WERI-Rb-1 (cell line): ENCODE results near the gene ADGRD1.
A peak's percentile ranks its signal among the peaks of the same experiment; 100 is the strongest.

Experiments
- DNase-seq: peaks from one replicate; pipeline ENCODE4 v3.0.0-alpha.2; 2020
- H3K27ac ChIP-seq: fragments of 250-450 bp; sonication (Bioruptor Pico); 2 replicates; pipeline ENCODE4 v1.5.1; 2020; ENCODE audit warnings: mild to moderate bottlenecking, moderate library complexity
- H3K27me3 ChIP-seq: fragments of 250-450 bp; sonication (Bioruptor Pico); 2 replicates; pipeline ENCODE4 v1.5.1; 2021; ENCODE audit warnings: mild to moderate bottlenecking, low read depth, moderate library complexity; ENCODE audit not compliant: insufficient read depth, severe bottlenecking
- H3K36me3 ChIP-seq: fragments of 250-450 bp; sonication (Bioruptor Pico); 2 replicates; pipeline ENCODE4 v1.5.1; 2020; ENCODE audit warnings: mild to moderate bottlenecking, moderate library complexity
- H3K4me3 ChIP-seq: 2 replicates; pipeline ENCODE4 v1.5.1; 2011; ENCODE audit warnings: low read depth, mild to moderate bottlenecking, control low read depth, low read length
- H3K9me3 ChIP-seq: fragments of 250-450 bp; sonication (Bioruptor Pico); 2 replicates; pipeline ENCODE4 v1.5.1; 2021; ENCODE audit warnings: mild to moderate bottlenecking, moderate library complexity; ENCODE audit not compliant: severe bottlenecking
- TF ChIP-seq, protein P1 (sequence below): IDR thresholded peaks from 2 replicates; pipeline ENCODE4 v1.5.1; 2011; ENCODE audit warnings: low read depth, mild to moderate bottlenecking, control low read depth, inconsistent platforms, low read length

ADGRD1 gene

DNA sequence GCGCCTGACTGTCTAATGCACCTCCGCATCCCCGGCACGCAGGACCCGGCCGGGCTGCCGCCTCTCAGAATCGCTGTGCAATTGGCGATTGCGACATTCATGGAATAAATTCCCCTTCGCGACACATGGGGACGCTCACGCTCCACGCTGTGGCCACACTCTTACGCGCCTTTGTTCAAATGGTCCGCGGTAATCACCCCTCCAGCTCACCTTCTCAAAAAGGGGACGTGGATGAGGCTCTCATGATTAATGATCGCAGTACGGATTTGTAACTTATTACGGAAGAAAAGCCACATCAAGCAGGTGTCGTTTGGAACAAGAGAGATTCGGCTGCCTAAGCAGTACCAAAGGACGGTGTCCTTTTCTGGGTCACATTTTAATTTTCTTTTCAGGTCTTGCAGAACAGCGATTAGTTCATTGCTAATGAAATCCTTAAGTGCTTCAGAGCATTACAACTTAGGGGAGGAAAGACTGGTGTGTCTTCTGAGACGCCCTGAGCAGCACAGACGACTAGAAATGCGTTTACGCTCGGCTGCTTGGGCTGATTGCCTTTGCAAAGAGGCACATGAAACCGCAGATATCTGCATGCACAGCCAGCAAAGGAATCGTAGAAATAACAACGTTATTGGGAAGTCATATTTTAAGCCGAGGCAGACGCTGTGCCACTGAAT, 37.3 kb upstream of the ADGRD1 start:
- Histone ChIP-seq H3K27ac (peak overlapping the region; percentile 36), H3K9me3 (peaks cover 3% of the 10 kb centered on the region), H3K36me3 (no peaks in the 10 kb centered on the region), H3K4me3 (peak overlapping the region; percentile 34), H3K27me3 (no peaks in the 10 kb centered on the region)
- TF ChIP-seq, protein P1, sequence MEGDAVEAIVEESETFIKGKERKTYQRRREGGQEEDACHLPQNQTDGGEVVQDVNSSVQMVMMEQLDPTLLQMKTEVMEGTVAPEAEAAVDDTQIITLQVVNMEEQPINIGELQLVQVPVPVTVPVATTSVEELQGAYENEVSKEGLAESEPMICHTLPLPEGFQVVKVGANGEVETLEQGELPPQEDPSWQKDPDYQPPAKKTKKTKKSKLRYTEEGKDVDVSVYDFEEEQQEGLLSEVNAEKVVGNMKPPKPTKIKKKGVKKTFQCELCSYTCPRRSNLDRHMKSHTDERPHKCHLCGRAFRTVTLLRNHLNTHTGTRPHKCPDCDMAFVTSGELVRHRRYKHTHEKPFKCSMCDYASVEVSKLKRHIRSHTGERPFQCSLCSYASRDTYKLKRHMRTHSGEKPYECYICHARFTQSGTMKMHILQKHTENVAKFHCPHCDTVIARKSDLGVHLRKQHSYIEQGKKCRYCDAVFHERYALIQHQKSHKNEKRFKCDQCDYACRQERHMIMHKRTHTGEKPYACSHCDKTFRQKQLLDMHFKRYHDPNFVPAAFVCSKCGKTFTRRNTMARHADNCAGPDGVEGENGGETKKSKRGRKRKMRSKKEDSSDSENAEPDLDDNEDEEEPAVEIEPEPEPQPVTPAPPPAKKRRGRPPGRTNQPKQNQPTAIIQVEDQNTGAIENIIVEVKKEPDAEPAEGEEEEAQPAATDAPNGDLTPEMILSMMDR = peak; percentile 97
- peak; percentile 80 for DNase-seq

GRCh38 chr12:130917607-130918006, 36.1 kb upstream of the ADGRD1 start:
- TF ChIP-seq, protein P1 = no peak
- H3K4me3 ChIP-seq = no peak overlapping the region
- no peaks in the 10 kb centered on the region for H3K9me3 ChIP-seq
- H3K27ac ChIP-seq = no peak overlapping the region
- no peaks in the 10 kb centered on the region for H3K36me3 ChIP-seq
- H3K27me3 ChIP-seq = no peaks in the 10 kb centered on the region
- DNase-seq = no peak

DNA sequence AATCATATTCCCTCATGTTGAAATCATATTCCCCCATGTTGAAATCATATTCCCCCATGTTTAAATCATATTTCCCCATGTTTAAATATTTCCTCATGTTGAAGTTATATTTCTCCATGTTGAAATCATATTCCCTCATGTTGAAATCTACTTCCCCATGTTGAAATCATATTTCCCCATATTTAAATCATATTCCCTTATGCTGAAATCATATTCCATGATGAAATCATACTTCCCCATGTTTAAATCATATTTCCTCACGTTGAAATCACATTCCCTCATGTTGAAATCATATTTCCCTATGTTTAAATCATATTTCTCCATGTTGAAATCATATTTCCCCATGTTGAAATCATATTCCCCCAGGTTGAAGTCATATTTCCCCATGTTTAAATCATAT, 34.6 kb upstream of the ADGRD1 start:
- no peak for DNase-seq
- no peaks in the 10 kb centered on the region for H3K27me3 ChIP-seq
- TF ChIP-seq, protein P1 = no peak

GRCh38 chr12:130920119-130920703, 33.5 kb upstream of the ADGRD1 start:
- no peak for DNase-seq
- H3K27me3 ChIP-seq = no peaks in the 10 kb centered on the region
- H3K36me3 ChIP-seq = no peaks in the 10 kb centered on the region
- H3K27ac ChIP-seq = no peak overlapping the region
- TF ChIP-seq, protein P1 = no peak
- no peak overlapping the region for H3K4me3 ChIP-seq
- no peaks in the 10 kb centered on the region for H3K9me3 ChIP-seq

More for the DNA sequence above, 34.6 kb upstream of the ADGRD1 start:
- H3K36me3 ChIP-seq = no peaks in the 10 kb centered on the region
- H3K4me3 ChIP-seq = no peak overlapping the region
- H3K9me3 ChIP-seq = no peaks in the 10 kb centered on the region
- no peak overlapping the region for H3K27ac ChIP-seq

DNA sequence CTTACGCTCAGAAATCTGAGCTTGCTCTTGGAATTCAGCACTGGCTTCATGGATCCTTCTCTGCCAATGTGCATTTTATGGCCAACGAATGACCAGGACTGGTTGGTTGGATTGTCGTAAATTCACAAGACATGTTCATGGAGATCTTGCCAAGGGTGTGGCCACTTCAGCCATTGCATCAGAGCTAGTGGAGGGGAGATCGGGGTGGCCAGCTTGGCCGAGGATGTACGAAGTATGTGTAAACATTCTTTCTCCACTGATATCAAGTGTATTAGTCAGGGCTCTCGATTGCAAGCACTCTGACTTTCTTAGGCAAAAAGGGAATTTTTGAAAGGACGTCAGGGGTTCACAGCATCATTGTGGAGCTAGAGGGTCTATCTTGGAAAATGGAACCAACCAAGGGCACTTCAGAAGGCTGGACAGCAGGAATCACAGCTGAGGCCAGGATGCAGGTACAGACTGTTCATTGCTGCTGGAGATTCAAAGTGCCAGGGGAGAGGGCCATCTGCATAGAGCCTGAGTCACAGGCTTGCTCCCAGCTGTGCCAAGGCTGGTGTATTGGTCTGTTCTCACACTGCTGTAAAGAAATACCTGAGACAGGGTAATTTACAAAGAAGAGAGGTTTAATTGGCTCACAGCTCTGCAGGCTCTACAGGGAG, 32.9 kb upstream of the ADGRD1 start:
- Histone ChIP-seq H3K27ac (no peak overlapping the region), H3K27me3 (no peaks in the 10 kb centered on the region), H3K36me3 (no peaks in the 10 kb centered on the region), H3K9me3 (no peaks in the 10 kb centered on the region), H3K4me3 (no peak overlapping the region)
- TF ChIP-seq, protein P1 = no peak
- DNase-seq = no peak
